Right lobe of liver (tissue), 4 donors: Measurements from ENCODE around the gene INHBE.

Source experiments
- CTCF ChIP-seq, 4 donors: fragments of 200-600 bp in 3 of 4; fragments of 450-650 bp in 1 of 4; IDR thresholded peaks; one replicate each; pipeline versions ENCODE4 v1.5.1 to v1.8.0; 2016 to 2022; ENCODE audit warnings: antibody characterized with exemption in 4 of 4, mild to moderate bottlenecking in 2 of 4
- POLR2A ChIP-seq: fragments of 450-650 bp; IDR thresholded peaks from one replicate; pipeline ENCODE4 v1.6.1; 2017; ENCODE audit warnings: antibody characterized with exemption, mild to moderate bottlenecking
- donor health status: DM: no; HTN: no; CAD: no.
- donor health status: DM: no; HTN: no; CAD: no.
- donor health status: DM: no; HTN: yes; CAD: no.

GRCh38 chr12:57473886-57474285 is 18.8 kb downstream of the INHBE start:
- TF ChIP-seq CTCF (IDR thresholded peaks at IDR 0.05), result no peak
- TF ChIP-seq POLR2A, result no peak
